Activated CD4-positive, CD25-positive, alpha-beta regulatory T cell (primary cell): ENCODE measurements around the gene VAV3.

Experiments used
- DNase-seq, 4 experiments: peaks; one replicate each; lab custom pipeline; 2025; lab: John Stamatoyannopoulos, UW

VAV3 gene

DNA sequence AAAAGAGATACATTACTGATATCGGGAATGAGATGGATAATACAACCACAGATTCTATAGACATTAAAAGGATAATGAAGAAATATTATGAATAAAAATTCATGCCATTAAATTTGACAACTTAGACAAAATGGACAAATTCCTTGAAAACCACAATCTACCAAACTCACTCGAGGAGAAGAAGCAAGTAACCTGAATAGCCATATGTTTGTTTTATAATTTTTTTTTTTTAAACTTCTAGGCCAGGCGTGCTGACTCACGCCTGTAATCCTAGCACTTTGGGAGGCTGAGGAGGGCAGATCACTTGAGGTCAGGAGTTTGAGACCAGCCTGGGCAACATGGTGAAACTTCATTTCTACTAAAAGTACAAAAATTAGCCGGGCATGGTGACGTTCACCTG is 327.9 kb downstream of the VAV3 start:
- no peak for DNase-seq

DNA sequence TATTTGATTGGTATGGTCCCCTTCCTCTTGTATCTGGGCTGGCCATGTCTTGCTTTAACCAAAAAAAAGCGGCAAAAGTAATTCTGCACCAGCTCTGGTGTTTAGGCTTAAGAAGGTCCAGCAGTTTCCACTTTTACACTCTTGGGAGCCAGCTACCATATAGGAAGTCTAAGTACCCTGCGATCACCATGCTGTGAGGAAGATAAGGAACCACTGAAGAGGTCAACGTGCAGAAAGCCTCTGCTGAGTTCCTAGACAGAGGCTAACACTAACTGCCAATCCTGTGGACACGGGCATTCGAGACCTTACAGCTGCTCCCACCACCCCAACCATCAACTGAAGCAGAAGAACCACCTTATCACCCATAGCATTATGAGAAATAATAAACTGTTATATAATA is 331.4 kb downstream of the VAV3 start:
- DNase-seq: no peak

DNA sequence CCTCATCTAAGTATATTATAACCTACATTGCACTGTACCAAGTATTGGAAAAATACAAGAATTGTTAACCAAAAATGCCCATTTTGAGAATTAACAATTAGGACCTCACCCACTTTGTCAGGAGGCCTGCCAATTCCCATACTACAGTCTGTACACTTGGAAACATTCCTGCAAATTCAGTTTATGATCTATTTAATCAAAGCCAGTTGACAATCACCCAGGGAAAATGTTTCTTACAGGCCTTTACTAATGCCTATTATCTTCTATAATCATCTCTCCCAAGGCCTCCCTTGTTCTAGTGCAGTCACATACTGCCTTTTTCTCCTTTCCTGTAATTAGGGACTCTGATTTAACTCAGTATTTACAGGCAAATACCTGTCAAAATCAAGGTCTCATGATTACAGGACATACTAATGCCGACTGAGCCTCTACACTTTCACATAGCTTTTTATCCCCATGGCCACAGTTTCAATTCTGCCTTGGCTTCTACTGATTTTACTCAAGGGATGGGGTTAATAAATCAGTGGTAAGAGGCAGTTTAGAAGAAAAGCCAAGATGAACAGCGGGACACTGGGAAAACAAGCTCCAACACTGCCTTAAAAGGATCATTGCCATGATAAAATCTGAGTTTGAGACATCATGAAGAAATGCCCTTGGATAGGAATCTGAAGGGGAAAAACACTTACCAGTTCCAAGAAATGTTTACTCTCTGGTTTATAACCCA is 338.7 kb downstream of the VAV3 start:
- no peak for DNase-seq

GRCh38 chr1:107625405-107626029 is 339.5 kb downstream of the VAV3 start:
- DNase-seq: no peak

- no peak for DNase-seq
Observed at GRCh38 chr1:107623431-107623830, 341.5 kb downstream of the VAV3 start.

DNA sequence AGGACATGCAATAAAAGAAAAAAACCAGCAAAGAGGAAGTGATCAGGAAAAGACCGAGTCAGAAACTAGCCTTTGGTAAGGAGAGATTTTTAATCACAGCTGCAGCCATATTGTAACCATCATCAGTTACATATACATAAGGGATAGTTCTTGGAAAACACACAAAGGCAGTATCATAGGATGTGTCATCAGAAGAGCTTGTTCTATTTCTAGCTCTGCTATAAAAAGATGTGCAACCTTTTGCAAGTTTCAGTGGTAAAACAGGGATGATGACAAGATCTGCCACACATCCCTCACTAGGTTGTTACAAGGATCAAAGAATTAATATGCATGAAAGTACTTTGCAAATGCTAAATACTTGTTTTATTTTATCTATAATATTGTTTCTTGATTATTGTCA is 342.0 kb downstream of the VAV3 start:
- no peak for DNase-seq

DNA sequence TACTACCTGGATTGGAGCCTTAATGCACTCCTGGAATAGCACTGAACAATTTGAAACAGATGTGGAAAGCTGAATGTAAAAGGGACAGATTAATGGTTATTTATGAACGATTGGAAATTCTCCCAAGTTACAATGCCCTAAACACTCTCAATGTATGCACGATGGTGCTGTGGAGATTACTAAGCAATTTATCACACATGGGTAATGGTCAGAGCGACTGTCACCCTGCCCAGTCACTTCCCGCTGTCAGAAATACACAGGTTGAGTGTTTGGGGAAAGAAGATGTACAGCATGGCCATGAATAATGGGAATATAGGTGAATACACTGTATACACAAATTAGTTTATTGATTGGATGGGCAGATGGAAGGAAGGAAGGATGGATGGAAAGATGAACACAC is 342.4 kb downstream of the VAV3 start:
- no peak for DNase-seq

GRCh38 chr1:107620753-107621152 is 344.2 kb downstream of the VAV3 start:
- no peak for DNase-seq

DNA sequence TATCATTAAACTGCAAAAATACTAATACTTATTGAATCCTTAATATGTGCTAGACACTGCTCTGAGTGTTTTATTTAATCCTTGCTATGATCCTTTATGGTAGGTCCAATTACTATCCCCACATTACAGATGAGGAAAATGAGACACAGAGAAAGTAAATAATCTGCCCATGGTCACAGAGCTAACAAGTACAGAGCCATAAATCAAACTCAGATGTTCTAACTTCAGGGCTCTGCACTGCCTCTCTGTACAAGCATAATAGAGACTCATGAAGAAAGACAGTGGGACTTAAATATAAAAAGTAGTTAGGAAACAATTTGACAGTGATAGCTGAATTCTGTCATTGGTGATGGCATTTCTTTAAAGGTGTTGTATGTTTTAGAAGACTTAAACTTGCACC is 346.4 kb downstream of the VAV3 start:
- no peak for DNase-seq

GRCh38 chr1:107617921-107618320 is 347.1 kb downstream of the VAV3 start:
- DNase-seq: no peak

DNA sequence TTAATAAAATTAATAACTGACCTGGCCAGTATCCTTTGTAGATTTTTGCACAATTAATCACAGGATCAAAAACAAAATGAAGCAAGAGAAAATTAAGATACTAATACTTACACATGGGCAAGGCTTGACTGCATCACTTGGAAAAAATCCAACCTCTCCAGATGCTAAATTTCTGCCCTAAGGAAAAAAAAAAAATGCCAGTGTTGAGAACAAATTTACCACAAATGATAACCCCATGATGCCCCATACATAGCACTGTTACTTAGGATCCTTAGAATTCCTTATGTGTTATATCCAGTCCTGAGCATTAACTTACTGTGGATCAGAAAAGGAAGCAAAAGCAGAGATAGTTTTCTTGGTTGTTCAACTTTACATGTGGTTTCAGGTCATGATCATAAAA is 347.5 kb downstream of the VAV3 start:
- no peak for DNase-seq

GRCh38 chr1:107609808-107610207 is 355.2 kb downstream of the VAV3 start:
- no peak for DNase-seq

GRCh38 chr1:107604825-107605224 is 360.2 kb downstream of the VAV3 start:
- no peak for DNase-seq

DNA sequence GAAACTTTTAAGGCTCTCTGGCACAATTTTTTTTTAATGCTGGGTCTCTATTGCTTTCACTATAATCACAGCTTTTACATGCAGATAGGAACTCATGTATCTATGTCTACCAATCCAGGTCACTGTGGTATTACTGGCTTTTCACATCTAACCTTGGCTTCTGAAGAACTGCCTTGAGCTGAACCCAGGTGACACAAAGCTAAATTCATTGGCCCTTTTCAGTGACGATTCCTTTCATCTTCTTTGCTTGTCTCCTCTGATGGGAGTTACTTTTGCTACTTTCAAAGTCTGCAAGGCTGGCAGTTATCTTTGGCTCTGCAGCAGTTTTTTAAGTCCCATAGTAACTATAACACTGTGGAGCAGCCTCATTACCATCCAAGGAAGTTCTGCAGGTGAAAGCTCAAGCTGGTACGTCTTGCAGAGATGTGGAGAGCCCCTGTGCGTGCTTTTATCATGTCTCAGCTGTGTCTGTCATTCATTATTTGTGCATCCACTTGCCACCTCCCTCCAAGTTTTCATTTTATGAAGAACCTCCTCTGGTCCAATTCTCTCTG is 364.3 kb downstream of the VAV3 start:
- DNase-seq: no peak

DNA sequence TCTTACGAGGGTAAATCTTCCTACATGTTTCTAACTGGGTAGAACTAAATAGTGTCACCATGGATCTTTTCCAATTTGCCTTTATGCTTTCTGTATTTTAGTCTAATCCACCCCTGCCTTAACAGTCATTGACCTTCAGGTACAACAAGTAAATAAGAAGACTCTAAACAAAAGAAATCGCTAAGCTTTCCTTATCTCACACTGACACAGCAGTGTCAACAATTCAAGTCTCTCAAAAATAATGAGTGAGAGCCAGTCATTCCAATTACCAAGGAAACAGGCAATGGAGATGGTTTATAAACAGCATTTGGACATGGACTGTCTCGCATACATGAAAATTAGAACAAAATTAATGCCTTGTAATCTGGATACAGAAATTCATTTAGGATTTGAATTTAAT is 365.8 kb downstream of the VAV3 start:
- no peak for DNase-seq

DNA sequence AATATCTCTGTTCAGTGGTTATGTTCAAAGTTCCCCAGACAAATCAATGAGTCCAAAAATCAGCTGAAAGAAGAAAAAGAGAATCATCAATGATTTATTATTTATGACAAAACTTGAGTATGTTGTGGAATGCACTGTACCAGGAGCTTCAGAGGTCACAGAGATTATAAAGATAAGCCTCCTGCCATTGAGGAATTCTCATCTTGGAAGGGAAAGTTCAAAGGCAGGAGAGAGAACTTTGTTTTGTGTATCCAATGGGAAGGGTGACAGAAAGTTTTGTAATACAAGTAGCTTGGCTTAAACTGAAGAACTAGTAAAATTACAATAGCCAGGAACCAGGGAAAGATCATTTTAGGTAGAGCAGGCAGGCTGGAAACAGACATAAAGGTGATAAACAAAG is 367.7 kb downstream of the VAV3 start:
- no peak for DNase-seq

DNA sequence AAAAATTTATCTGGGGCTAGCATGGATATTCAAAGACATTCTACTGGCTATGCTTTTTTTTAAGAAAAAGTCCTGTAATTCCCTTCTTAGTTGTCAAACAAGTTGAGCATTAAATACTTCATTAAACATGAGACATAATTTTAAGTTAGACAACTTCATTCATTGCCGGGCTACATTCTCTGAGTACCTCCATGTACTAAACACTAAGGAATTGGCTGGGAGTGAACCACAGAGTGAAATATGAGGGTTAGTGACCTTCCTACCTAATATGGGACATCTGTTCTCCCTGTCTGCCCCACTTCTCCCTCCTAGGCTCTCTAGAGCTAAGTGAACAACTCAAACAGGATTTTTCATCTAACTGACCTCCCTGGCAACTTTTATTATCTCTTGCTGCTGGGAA is 370.4 kb downstream of the VAV3 start:
- DNase-seq: no peak

GRCh38 chr1:107593501-107594209 is 371.3 kb downstream of the VAV3 start:
- DNase-seq: no peak

GRCh38 chr1:107590900-107591622 is 373.9 kb downstream of the VAV3 start:
- DNase-seq: no peak

DNA sequence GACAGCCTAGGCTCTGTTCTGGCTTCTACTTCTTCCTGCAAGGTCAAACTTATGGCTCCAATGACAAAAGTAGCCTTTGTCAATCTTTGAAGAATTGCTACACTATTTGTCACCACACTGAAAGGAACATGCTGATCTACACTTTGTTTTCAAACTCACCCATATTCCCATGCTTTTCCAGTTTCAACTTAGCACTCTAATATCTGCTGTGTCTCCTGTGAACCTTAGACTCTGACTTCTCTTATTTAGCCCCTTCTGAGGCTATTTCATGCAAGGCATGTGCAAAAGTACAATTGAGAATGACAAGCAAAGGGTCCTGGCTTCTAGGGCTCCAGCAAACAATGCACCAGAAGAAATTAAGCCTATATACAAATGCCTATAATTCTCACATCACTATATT is 374.9 kb downstream of the VAV3 start:
- no peak for DNase-seq

GRCh38 chr1:107588321-107588720 is 376.7 kb downstream of the VAV3 start:
- DNase-seq: no peak

DNA sequence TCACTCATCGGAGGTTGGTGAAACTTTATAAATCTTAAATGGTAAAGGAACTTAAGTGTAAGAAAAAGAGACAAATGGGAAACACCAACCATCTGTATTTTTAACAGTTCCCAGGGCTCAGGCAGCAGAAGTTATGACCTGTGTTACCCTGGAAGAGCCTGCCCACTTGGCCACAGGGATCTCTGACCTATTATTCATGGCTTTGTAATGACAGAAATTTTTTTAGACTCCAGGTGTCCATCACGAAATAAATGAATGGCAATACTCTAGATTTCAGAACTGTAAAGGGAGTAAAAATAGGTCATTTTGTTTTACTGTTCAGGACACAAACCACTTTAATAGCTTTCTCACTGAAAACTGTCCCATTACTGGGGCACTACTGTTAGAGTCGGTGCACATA is 389.8 kb downstream of the VAV3 start:
- DNase-seq: no peak
